HCT116 (cell line): ENCODE results near the gene TNIK. TPM values are rescaled to one million over a fixed set of nuclear protein-coding genes. Genes with fewer than 3 reads are reported as not detected.

Experiments
- ATAC-seq: fragments of 200-7000 bp; cut with Tn5 transposase; 2 replicates; pipeline ENCODE4 v1.9.1; 2020; ENCODE audit warnings: mild to moderate bottlenecking, moderate library complexity
- BruUV-seq: library from RNA; stranded (reverse); fragments of 400-500 nt; replicated peaks from 2 replicates; lab custom pipeline; 2021; lab: Mats Ljungman, UMichigan
- CTCF ChIA-PET: fragments of 300-600 bp; sonication (Branson Sonifier 250); formaldehyde crosslinking; loops from one replicate; lab custom pipeline; 2021; ENCODE audit warnings: antibody characterized with exemption; lab: Charles Lee
- POLR2A ChIA-PET: fragments of 300-600, 350-600 bp; sonication (Branson Sonifier 250); formaldehyde crosslinking; loops from one replicate; lab custom pipeline; 2021; ENCODE audit warnings: antibody characterized with exemption; lab: Charles Lee
- RAD21 ChIA-PET, 2 experiments: fragments of 300-600 bp; sonication (Branson Sonifier 250); formaldehyde crosslinking; loops; one replicate each; lab custom pipeline; 2023; ENCODE audit warnings: low total read pairs in 2 of 2; ENCODE audit not compliant: uncharacterized antibody in 2 of 2, unreplicated experiment in 2 of 2, low non-redundant PET in 1 of 2; lab: Charles Lee
- DNase-seq: peaks from one replicate; pipeline ENCODE4 v3.0.0-alpha.2; 2010; ENCODE audit warnings: low read depth, low spot score
- H2AFZ ChIP-seq: fragments of 200-600 bp; shearing (Covaris generic), sonication (generic); 2 replicates; pipeline ENCODE4 v1.6.1; 2017; ENCODE audit warnings: low read depth, mixed run types, mixed read lengths, antibody characterized with exemption, low read length; ENCODE audit not compliant: poor library complexity, severe bottlenecking
- H3K27ac ChIP-seq: 2 replicates; pipeline ENCODE4 v1.5.1; 2012; ENCODE audit warnings: low read depth, low read length
- H3K27me3 ChIP-seq: fragments of 200-600 bp; sonication (generic); 2 replicates; pipeline ENCODE4 v1.6.1; 2016; ENCODE audit warnings: mixed run types, low read length, mixed read lengths; ENCODE audit not compliant: insufficient read depth
- H3K36me3 ChIP-seq, 2 experiments: fragments of 200-500 bp in 1 of 2; fragments of 200-600 bp in 1 of 2; sonication (Bioruptor generic) in 1 of 2; sonication (generic) in 1 of 2; 2 replicates each; pipeline versions ENCODE4 v1.5.1 to v1.6.1; 2014 to 2016; ENCODE audit warnings: low read length in 2 of 2, inconsistent platforms in 1 of 2, mixed read lengths in 1 of 2, mixed run types in 1 of 2; ENCODE audit not compliant: insufficient read depth in 2 of 2, control insufficient read depth in 1 of 2
- H3K4me1 ChIP-seq, 2 experiments: fragments of 200-600 bp in 1 of 2; sonication (generic) in 1 of 2; 2 replicates each; pipeline versions ENCODE4 v1.5.1 to v1.6.1; 2012 to 2017; ENCODE audit warnings: low read length in 2 of 2, inconsistent platforms in 1 of 2, mild to moderate bottlenecking in 1 of 2, mixed read lengths in 1 of 2, mixed run types in 1 of 2, moderate library complexity in 1 of 2; ENCODE audit not compliant: insufficient read depth in 2 of 2, control insufficient read depth in 1 of 2
- H3K4me2 ChIP-seq: fragments of 200-600 bp; sonication (generic); 2 replicates; pipeline ENCODE4 v1.6.1; 2017; ENCODE audit warnings: mixed run types, low read length, mixed read lengths
- H3K4me3 ChIP-seq, 2 experiments: fragments of 200-600 bp in 1 of 2; sonication (generic) in 1 of 2; replicated peaks in 1 of 2; 2 replicates each; pipeline ENCODE4 v1.5.1; 2011 to 2016; ENCODE audit warnings: low read length in 2 of 2, control low read depth in 1 of 2, low read depth in 1 of 2, mild to moderate bottlenecking in 1 of 2, mixed read lengths in 1 of 2, mixed run types in 1 of 2
- H3K79me2 ChIP-seq: fragments of 200-600 bp; sonication (generic); 2 replicates; pipeline ENCODE4 v1.6.1; 2017; ENCODE audit warnings: mild to moderate bottlenecking, mixed run types, low read length, moderate library complexity, mixed read lengths; ENCODE audit not compliant: insufficient read depth
- H3K9ac ChIP-seq: fragments of 200-600 bp; sonication (generic); 2 replicates; pipeline ENCODE4 v1.6.1; 2016; ENCODE audit warnings: low read length, mixed read lengths
- H3K9me2 ChIP-seq: fragments of 200-600 bp; sonication (generic), shearing (Covaris generic); 2 replicates; pipeline ENCODE4 v1.6.1; 2017; ENCODE audit warnings: mixed run types, mild to moderate bottlenecking, moderate library complexity; ENCODE audit not compliant: insufficient read depth
- H3K9me3 ChIP-seq, 2 experiments: fragments of 200-500 bp in 1 of 2; fragments of 200-600 bp in 1 of 2; sonication (Bioruptor generic) in 1 of 2; sonication (generic) in 1 of 2; 2 replicates each; pipeline ENCODE4 v1.6.1; 2014 to 2017; ENCODE audit warnings: low read length in 2 of 2, mixed read lengths in 2 of 2, inconsistent platforms in 1 of 2, low read depth in 1 of 2, mild to moderate bottlenecking in 1 of 2, mixed run types in 1 of 2, moderate library complexity in 1 of 2; ENCODE audit not compliant: control insufficient read depth in 1 of 2, insufficient read depth in 1 of 2
- H4K20me1 ChIP-seq: fragments of 200-600 bp; sonication (generic), shearing (Covaris generic); 2 replicates; pipeline ENCODE4 v1.6.1; 2017; ENCODE audit warnings: mixed run types, mild to moderate bottlenecking, moderate library complexity; ENCODE audit not compliant: insufficient read depth
- ATF3 ChIP-seq: IDR thresholded peaks from 2 replicates; pipeline ENCODE4 v1.6.1; 2012
- CBX3 ChIP-seq: IDR thresholded peaks from 2 replicates; pipeline ENCODE4 v1.6.1; 2012; ENCODE audit warnings: low read depth
- CEBPB ChIP-seq: IDR thresholded peaks from 2 replicates; pipeline ENCODE4 v1.6.1; 2012; ENCODE audit warnings: low read depth
- CTCF ChIP-seq, 3 experiments: fragments of 200-600 bp in 1 of 3; sonication (generic) in 1 of 3; IDR thresholded peaks in 2 of 3; conservative IDR thresholded peaks in 1 of 3; 2 replicates each; pipeline ENCODE4 v1.5.1; 2012 to 2017; ENCODE audit warnings: low read depth in 2 of 3, low read length in 2 of 3, antibody characterized with exemption in 1 of 3, borderline replicate concordance in 1 of 3, control low read depth in 1 of 3, mild to moderate bottlenecking in 1 of 3, mixed read lengths in 1 of 3, mixed run types in 1 of 3, moderate library complexity in 1 of 3; ENCODE audit not compliant: insufficient read depth in 1 of 3
- EGR1 ChIP-seq: IDR thresholded peaks from 2 replicates; pipeline ENCODE4 v1.6.1; 2012; ENCODE audit warnings: low read depth
- ELF1 ChIP-seq: IDR thresholded peaks from 2 replicates; pipeline ENCODE4 v1.6.1; 2012; ENCODE audit warnings: low read depth, borderline replicate concordance
- EZH2 ChIP-seq: fragments of 200-600 bp; sonication (generic); IDR thresholded peaks from 2 replicates; pipeline ENCODE4 v1.6.1; 2017; ENCODE audit warnings: antibody characterized with exemption, mixed run types
- EZH2phosphoT487 ChIP-seq: fragments of 200-600 bp; IDR thresholded peaks from 2 replicates; pipeline ENCODE4 v1.6.1; 2018; ENCODE audit warnings: antibody characterized with exemption, borderline replicate concordance
- FOSL1 ChIP-seq: IDR thresholded peaks from 2 replicates; pipeline ENCODE4 v1.6.1; 2012; ENCODE audit warnings: low read depth
- JUND ChIP-seq: IDR thresholded peaks from 2 replicates; pipeline ENCODE4 v1.6.1; 2012
- MAX ChIP-seq: IDR thresholded peaks from 2 replicates; pipeline ENCODE4 v1.6.1; 2012
- POLR2A ChIP-seq: IDR thresholded peaks from 2 replicates; pipeline ENCODE4 v1.7.0; 2011; ENCODE audit warnings: borderline replicate concordance; ENCODE audit not compliant: insufficient read depth, insufficient read length; ENCODE audit errors: extremely low read depth
- RAD21 ChIP-seq: IDR thresholded peaks from 2 replicates; pipeline ENCODE4 v1.6.1; 2012; ENCODE audit warnings: low read depth, mild to moderate bottlenecking
- REST ChIP-seq: IDR thresholded peaks from 2 replicates; pipeline ENCODE4 v1.6.1; 2012; ENCODE audit warnings: low read depth
- SIN3A ChIP-seq: IDR thresholded peaks from 2 replicates; pipeline ENCODE4 v1.6.1; 2012; ENCODE audit warnings: low read depth
- SP1 ChIP-seq: IDR thresholded peaks from 2 replicates; pipeline ENCODE4 v1.6.1; 2012; ENCODE audit warnings: low read depth
- SRF ChIP-seq: IDR thresholded peaks from 2 replicates; pipeline ENCODE4 v1.6.1; 2012; ENCODE audit warnings: low read depth
- TCF7L2 ChIP-seq: IDR thresholded peaks from 2 replicates; pipeline ENCODE4 v1.7.0; 2011; ENCODE audit warnings: borderline replicate concordance, inconsistent platforms; ENCODE audit not compliant: insufficient read depth, insufficient read length; ENCODE audit errors: extremely low read depth
- YY1 ChIP-seq: IDR thresholded peaks from 2 replicates; pipeline ENCODE4 v1.6.1; 2011; ENCODE audit warnings: low read length, low read depth, moderate library complexity, mild to moderate bottlenecking; ENCODE audit not compliant: insufficient replicate concordance; ENCODE audit errors: extremely low read depth
- ZBTB33 ChIP-seq: IDR thresholded peaks from 2 replicates; pipeline ENCODE4 v1.6.1; 2011; ENCODE audit warnings: mild to moderate bottlenecking, low read length, moderate library complexity; ENCODE audit not compliant: insufficient replicate concordance; ENCODE audit errors: extremely low read depth
- ZFX ChIP-seq: fragments of 450-650 bp; IDR thresholded peaks from 2 replicates; pipeline ENCODE4 v1.6.1; 2017
- intact Hi-C: fragments of 100-400 bp; cut with micrococcal nuclease; formaldehyde crosslinking; loops from 2 replicates; pipeline ENCODE4 v1.10.0; 2022
- total RNA-seq: library from RNA; stranded (reverse); gene quantifications from one replicate; pipeline ENCODE4 v1.2.1, GENCODE V29; 2021; ENCODE audit not compliant: unreplicated experiment

Gene TNIK
- total RNA-seq, 1 experiment from 2014 or later, result 24.1 TPM

GRCh38 chr3:171261487-171261886 is 198.7 kb downstream of the TNIK start:
- ChIA-PET CTCF (no interaction called here), POLR2A (interaction anchor here (1.8 kb wide), 1 partner anchor 11 kb away, joined by 5 read pairs; no protein-coding TSS in a partner anchor), RAD21 (no interaction called here)
- H3K9me2 ChIP-seq, result no peaks in the 10 kb centered on the region
- H2AFZ ChIP-seq, result peak overlapping the region; percentile 43
- H3K79me2 ChIP-seq, result no peaks in the 10 kb centered on the region
- no peaks in the 10 kb centered on the region for H4K20me1 ChIP-seq
- H3K4me2 ChIP-seq, result peak overlapping the region; percentile 66
- no peaks in the 10 kb centered on the region for H3K36me3 ChIP-seq
- H3K9me3 ChIP-seq, result no peaks in the 10 kb centered on the region
- peaks cover 68 to 69% of the 10 kb centered on the region in 2 experiments for H3K4me1 ChIP-seq
- intact Hi-C loops, result no loop called here
- peak overlapping the region in 1 of 2 experiments; percentile 23; a peak in 3 of 4 replicates for H3K4me3 ChIP-seq
- peak overlapping the region; percentile 69 for H3K27ac ChIP-seq
- DNase-seq, result peak; percentile 69
- ATAC-seq, result peak; percentile 84
- H3K27me3 ChIP-seq, result no peaks in the 10 kb centered on the region
- peak overlapping the region; percentile 37 for H3K9ac ChIP-seq
- no TSS peak for BruUV-seq
- TF ChIP-seq SIN3A, result no peak
- TF ChIP-seq TCF7L2, result peak; percentile 61
- TF ChIP-seq MAX, result peak; percentile 76
- TF ChIP-seq SP1, result peak; percentile 86
- no peak for TF ChIP-seq ZBTB33
- 0 out of 2 replicates have a peak, but pooled peaks have one; percentile 10 for TF ChIP-seq EGR1
- TF ChIP-seq ZFX, result no peak
- no peak for TF ChIP-seq CTCF (IDR thresholded peaks at IDR 0.05 in 2 of 3, conservative IDR thresholded peaks at IDR 0.05 in 1 of 3; ENCODE audit: borderline replicate concordance in 1 of 3, insufficient read depth in 1 of 3, low read depth in 2 of 3, low read length in 2 of 3)
- no peak for TF ChIP-seq POLR2A
- TF ChIP-seq SRF, result 0 out of 2 replicates have a peak, but pooled peaks have one; percentile 55
- TF ChIP-seq JUND, result peak; percentile 93
- TF ChIP-seq ELF1, result peak; percentile 43; the same call in 1 of the 2 replicates
- no peak for TF ChIP-seq YY1
- TF ChIP-seq RAD21, result peak; percentile 14; the same call in 1 of the 2 replicates
- TF ChIP-seq REST, result no peak
- peak; percentile 92 for TF ChIP-seq FOSL1
- TF ChIP-seq EZH2, result no peak
- TF ChIP-seq CEBPB, result peak; percentile 67
- peak; percentile 74 for TF ChIP-seq CBX3
- no peak for TF ChIP-seq ATF3
- TF ChIP-seq EZH2phosphoT487, result no peak
